Mucosa of stomach (tissue), 1 donor: ENCODE data around the gene MAGOHB.
A peak's percentile ranks its signal among the peaks of the same experiment; 100 is the strongest.
"Not testable (repeated sequence)": the region's sequence is repeated elsewhere in the genome, so short reads cannot be mapped to it uniquely, and the experiment has no call there.

Experiments
- H3K27me3 ChIP-seq: one replicate; pipeline ENCODE4 v1.7.0; 2013; ENCODE audit warnings: mild to moderate bottlenecking, low read length; ENCODE audit not compliant: control insufficient read depth, insufficient read depth
- H3K36me3 ChIP-seq: one replicate; pipeline ENCODE4 v1.7.0; 2013; ENCODE audit warnings: low read length; ENCODE audit not compliant: control insufficient read depth, insufficient read depth
- H3K4me1 ChIP-seq: one replicate; pipeline ENCODE4 v1.7.0; 2013; ENCODE audit warnings: mild to moderate bottlenecking, low read length; ENCODE audit not compliant: control insufficient read depth, insufficient read depth
- H3K4me3 ChIP-seq: one replicate; pipeline ENCODE4 v1.7.0; 2013; ENCODE audit warnings: low read length
- H3K9ac ChIP-seq: one replicate; pipeline ENCODE4 v1.7.0; 2013; ENCODE audit warnings: mild to moderate bottlenecking, low read length, moderate library complexity
- H3K9me3 ChIP-seq: one replicate; pipeline ENCODE4 v1.7.0; 2013; ENCODE audit warnings: mild to moderate bottlenecking, low read length, moderate library complexity; ENCODE audit not compliant: control insufficient read depth
- donor health status: Pancreatic carcinoma.

Gene MAGOHB

DNA sequence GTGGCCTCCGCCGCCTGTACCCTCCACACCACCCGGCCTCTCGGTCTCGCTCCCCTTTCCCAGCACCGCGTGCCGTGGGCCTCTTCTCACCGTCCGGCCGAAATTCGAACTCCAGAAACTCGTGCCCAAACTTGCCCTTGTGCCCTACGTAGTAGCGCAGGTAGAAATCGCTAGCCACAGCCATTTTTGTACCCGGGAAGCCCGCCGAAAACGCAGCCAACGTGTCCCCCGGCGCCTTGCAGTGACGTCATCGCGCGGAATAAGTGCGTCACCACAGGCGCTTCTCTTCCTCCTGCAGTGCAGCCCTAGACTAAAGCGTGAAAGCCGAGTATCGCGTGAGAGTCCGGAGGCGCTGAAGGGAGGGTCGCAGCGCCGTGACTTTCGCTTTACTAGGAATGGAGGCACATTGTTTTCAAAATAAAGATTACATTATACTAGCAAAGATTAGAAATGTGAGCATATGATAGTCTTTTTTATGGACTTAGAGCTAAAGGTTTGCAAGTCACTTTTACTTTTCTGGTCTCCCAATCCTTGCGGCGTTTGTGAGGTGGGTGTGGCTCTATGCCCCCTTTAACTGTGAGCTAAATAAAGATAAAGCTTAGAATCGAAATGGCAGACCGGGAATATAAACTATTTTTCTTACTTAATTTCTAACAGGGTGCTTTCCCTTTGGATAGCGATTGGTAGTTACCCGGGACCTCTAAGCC lies at the start of gene MAGOHB:
Gene MAGOHB, minus strand, starts transcription at position 261 of the 707 bp plus-strand sequence. Its CDS starts 77 bp downstream, at position 184.
- H3K4me1 ChIP-seq = peaks cover 16% of the 10 kb centered on the region
- H3K27me3 ChIP-seq = no peaks in the 10 kb centered on the region
- peak within 1 kb of the TSS; percentile 92 for H3K9ac ChIP-seq
- H3K36me3 ChIP-seq = no peaks in the 10 kb centered on the region
- H3K9me3 ChIP-seq = no peaks in the 10 kb centered on the region
- H3K4me3 ChIP-seq = peak within 1 kb of the TSS; percentile 89

- H3K4me1 ChIP-seq = peaks cover 3% of the 10 kb centered on the region
These were observed 47.9 kb upstream of the MAGOHB start for GRCh38 chr12:10661338-10661737.

GRCh38 chr12:10654003-10654402 lies 40.6 kb upstream of the MAGOHB start:
- Histone ChIP-seq H3K36me3 (no peaks in the 10 kb centered on the region), H3K27me3 (no peaks in the 10 kb centered on the region), H3K9ac (no peak overlapping the region), H3K9me3 (no peaks in the 10 kb centered on the region), H3K4me3 (no peak overlapping the region), H3K4me1 (no peaks in the 10 kb centered on the region)

More at GRCh38 chr12:10661338-10661737, 47.9 kb upstream of the MAGOHB start:
- Histone ChIP-seq H3K36me3 (no peaks in the 10 kb centered on the region), H3K9me3 (no peaks in the 10 kb centered on the region), H3K27me3 (no peaks in the 10 kb centered on the region), H3K4me3 (no peak overlapping the region), H3K9ac (no peak overlapping the region)

DNA sequence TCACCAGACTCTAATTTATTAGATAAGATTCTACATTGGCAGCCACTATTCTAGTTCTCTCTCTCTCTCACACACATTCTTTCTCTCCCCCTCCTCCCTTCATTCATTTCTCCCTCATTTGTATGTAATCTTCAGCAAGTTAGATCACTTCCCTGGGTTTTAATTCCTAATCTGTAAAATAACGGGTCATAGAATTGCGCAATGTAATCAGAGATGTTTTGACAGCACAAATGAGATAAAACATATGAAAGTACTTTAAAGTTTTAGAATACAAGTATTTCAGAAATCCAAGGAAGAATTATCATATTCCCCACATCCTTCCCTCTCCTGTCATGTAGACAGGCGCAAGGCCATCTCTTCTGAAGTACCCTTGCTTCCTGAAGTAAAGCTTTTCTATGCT lies 38.8 kb upstream of the MAGOHB start:
- Histone ChIP-seq H3K9ac (no peak overlapping the region), H3K27me3 (no peaks in the 10 kb centered on the region), H3K4me3 (no peak overlapping the region), H3K36me3 (no peaks in the 10 kb centered on the region), H3K4me1 (no peaks in the 10 kb centered on the region), H3K9me3 (no peaks in the 10 kb centered on the region)

GRCh38 chr12:10646576-10646975 lies 33.2 kb upstream of the MAGOHB start:
- H3K9me3 ChIP-seq, H3K4me1 ChIP-seq, H3K27me3 ChIP-seq, H3K36me3 ChIP-seq, H3K9ac ChIP-seq, H3K4me3 ChIP-seq: not testable (repeated sequence)

- H3K4me1 ChIP-seq = peaks cover 4% of the 10 kb centered on the region
- no peaks in the 10 kb centered on the region for H3K27me3 ChIP-seq
- no peaks in the 10 kb centered on the region for H3K36me3 ChIP-seq
- H3K9me3 ChIP-seq = no peaks in the 10 kb centered on the region
- H3K4me3 ChIP-seq = no peak overlapping the region
- H3K9ac ChIP-seq = no peak overlapping the region
These were observed 32.5 kb upstream of the MAGOHB start for GRCh38 chr12:10645910-10646309.

DNA sequence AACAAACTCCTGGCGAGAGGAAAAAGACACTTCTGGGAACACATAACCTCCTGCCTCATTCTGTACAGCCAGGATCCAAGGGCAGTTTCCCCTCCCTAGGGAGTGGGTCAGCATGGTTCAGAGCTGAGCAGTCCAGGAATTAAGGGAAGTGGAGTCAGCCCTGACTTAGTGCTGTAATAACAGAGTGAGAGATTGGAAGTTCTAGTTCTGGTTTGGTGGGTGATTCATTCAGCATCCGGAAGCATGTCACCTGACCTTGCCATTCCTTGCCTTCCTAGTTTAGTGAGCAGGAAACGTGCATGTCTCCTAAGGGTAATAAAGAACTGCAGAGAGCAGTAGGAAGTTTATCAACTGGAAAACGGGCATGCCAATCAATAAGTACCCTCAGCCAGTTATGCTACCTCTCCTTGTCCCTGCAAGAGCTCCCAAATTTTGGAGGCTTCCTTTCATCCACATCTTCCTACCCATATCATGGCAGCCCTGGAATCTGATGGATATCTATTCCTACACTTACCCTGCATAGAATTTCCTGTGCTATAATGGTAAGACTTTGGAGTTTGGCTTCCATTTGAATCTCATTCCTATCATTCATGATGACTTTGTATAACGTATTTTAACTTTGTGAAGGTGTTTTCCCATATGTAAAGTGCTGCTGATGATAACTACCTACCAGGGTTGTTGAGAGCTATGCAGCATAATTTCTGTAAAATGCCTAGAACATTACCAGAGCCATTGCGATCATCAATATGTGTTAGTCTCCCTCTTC lies 28.5 kb upstream of the MAGOHB start:
- no peak overlapping the region for H3K4me3 ChIP-seq

GRCh38 chr12:10638728-10639127 lies 25.3 kb upstream of the MAGOHB start:
- peaks cover 66% of the 10 kb centered on the region for H3K4me1 ChIP-seq

More for the DNA sequence above, 28.5 kb upstream of the MAGOHB start:
- Histone ChIP-seq H3K36me3 (no peaks in the 10 kb centered on the region), H3K27me3 (no peaks in the 10 kb centered on the region), H3K9ac (no peak overlapping the region), H3K4me1 (peaks cover 39% of the 10 kb centered on the region), H3K9me3 (no peaks in the 10 kb centered on the region)

GRCh38 chr12:10636611-10637010 lies 23.2 kb upstream of the MAGOHB start:
- H3K9ac ChIP-seq = peak overlapping the region; percentile 26
- H3K4me1 ChIP-seq = peaks cover 69% of the 10 kb centered on the region
- no peaks in the 10 kb centered on the region for H3K9me3 ChIP-seq
- no peaks in the 10 kb centered on the region for H3K27me3 ChIP-seq
- no peak overlapping the region for H3K4me3 ChIP-seq
- H3K36me3 ChIP-seq = no peaks in the 10 kb centered on the region

More at GRCh38 chr12:10638728-10639127, 25.3 kb upstream of the MAGOHB start:
- H3K9ac ChIP-seq = no peak overlapping the region
- no peaks in the 10 kb centered on the region for H3K27me3 ChIP-seq
- no peaks in the 10 kb centered on the region for H3K36me3 ChIP-seq
- no peaks in the 10 kb centered on the region for H3K9me3 ChIP-seq
- no peak overlapping the region for H3K4me3 ChIP-seq

DNA sequence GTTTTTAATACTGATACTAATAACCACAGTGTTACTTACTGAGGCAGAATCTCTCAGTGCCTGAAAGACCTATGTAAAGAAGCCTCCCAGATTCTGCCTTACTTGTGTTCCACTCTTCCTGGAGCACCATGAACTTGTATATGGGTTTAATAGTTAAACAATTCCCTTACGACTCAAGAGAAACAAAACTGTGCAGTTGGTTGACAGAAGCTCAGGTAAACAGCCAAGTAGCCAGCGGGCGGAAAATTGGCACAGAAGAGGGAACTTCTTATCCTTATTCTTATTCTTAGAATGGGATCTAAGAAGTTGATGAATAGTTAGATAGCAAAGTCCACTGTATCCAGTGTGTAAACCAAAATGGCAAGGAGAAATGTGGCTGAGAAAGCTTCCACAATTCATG lies 22.7 kb upstream of the MAGOHB start:
- H3K9me3 ChIP-seq = no peaks in the 10 kb centered on the region
- no peaks in the 10 kb centered on the region for H3K36me3 ChIP-seq
- H3K27me3 ChIP-seq = no peaks in the 10 kb centered on the region
- H3K4me3 ChIP-seq = no peak overlapping the region
- peaks cover 66% of the 10 kb centered on the region for H3K4me1 ChIP-seq
- peak overlapping the region; percentile 26 for H3K9ac ChIP-seq

DNA sequence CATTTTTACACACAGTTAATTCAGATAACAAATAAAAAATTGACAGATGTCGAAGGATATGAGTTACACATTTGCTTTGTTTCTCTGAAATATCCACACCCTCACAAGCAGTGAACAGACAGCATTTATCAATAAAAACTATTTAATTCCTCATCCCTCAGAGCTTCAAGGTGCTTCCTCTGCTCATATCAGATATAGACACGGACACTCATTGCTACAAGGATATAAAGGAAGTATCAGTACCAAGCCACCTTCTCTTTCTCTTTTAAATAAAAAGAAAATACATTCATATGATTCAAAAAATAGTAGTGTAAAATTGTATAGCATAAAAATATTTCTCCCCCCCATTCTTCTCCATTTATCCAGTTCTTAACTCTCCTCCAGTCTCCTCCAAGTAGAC lies 21.9 kb upstream of the MAGOHB start:
- H3K4me1 ChIP-seq = peaks cover 61% of the 10 kb centered on the region
- no peak overlapping the region for H3K9ac ChIP-seq
- no peaks in the 10 kb centered on the region for H3K27me3 ChIP-seq
- no peaks in the 10 kb centered on the region for H3K36me3 ChIP-seq
- H3K4me3 ChIP-seq = no peak overlapping the region
- H3K9me3 ChIP-seq = no peaks in the 10 kb centered on the region

GRCh38 chr12:10634427-10634826 lies 21.0 kb upstream of the MAGOHB start:
- H3K4me3 ChIP-seq = no peak overlapping the region
- H3K27me3 ChIP-seq = no peaks in the 10 kb centered on the region
- peaks cover 53% of the 10 kb centered on the region for H3K4me1 ChIP-seq
- no peak overlapping the region for H3K9ac ChIP-seq
- H3K36me3 ChIP-seq = no peaks in the 10 kb centered on the region
- no peaks in the 10 kb centered on the region for H3K9me3 ChIP-seq
